T-helper 2 cell treated with Interferon-gamma antibody and Interleukin-4, amounts not matched to agents 100 ng/mL and 5 ng/mL, for 36 hours (primary cell): ENCODE measurements around the gene STRC. TPM values are rescaled to one million over a fixed set of nuclear protein-coding genes. Genes with fewer than 3 reads are reported as not detected.
"Not testable (repeated sequence)": the region's sequence is repeated elsewhere in the genome, so short reads cannot be mapped to it uniquely, and the experiment has no call there.

Experiments used
- intact Hi-C: fragments of 100-400 bp; cut with micrococcal nuclease; formaldehyde crosslinking; loops from one replicate; pipeline ENCODE4 v1.15.1; 2023
- total RNA-seq: library from RNA; stranded (reverse); gene quantifications from 2 replicates; pipeline ENCODE4 v1.2.3, GENCODE V29; 2022

The STRC gene
- total RNA-seq, 1 donor from 2014 or later, result 0.36 TPM

- intact Hi-C loops, result not testable (repeated sequence)
Measured at GRCh38 chr15:43563793-43564192, 54.8 kb downstream of the STRC start.

- intact Hi-C loops, result not testable (repeated sequence)
Measured at GRCh38 chr15:43562753-43563152, 55.8 kb downstream of the STRC start.

DNA sequence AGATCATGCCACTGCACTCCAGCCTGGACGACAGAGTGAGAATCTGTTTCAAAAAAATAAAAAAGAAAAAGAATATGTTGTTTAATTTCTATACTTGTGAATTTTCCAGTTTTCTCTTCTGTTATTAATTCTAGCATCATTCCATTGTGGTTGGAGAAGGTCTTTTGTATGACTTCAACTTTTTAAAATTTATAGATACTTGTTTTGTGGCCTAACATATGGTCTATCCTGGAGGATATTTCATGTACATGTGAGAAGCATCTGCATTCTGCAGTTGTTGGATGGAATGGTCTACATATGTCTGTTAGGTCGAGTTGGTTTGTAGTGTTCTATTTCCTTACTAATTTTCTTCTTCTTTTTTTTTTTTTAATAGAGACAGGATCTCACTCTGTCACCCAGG is 65.6 kb downstream of the STRC start:
- intact Hi-C loops, result no loop called here

DNA sequence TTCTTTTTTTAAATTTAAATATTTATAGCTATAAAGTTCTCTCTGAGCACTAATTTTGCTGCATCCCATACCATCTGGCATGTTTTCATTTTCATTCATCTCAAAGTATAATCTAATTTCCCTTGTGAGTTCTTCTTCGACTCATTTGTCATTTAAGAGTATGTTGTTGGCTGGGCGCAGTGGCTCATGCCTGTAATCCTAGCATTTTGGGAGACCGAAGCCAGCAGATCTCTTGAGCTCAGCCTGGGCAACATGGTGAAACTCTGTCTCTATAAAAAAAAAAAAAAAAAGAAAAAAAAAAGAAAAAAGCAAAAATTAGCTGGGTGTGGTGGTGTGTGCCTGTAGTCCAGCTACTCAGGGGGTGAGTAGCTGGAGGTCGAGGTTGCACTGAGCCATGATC is 66.3 kb downstream of the STRC start:
- intact Hi-C loops, result no loop called here

DNA sequence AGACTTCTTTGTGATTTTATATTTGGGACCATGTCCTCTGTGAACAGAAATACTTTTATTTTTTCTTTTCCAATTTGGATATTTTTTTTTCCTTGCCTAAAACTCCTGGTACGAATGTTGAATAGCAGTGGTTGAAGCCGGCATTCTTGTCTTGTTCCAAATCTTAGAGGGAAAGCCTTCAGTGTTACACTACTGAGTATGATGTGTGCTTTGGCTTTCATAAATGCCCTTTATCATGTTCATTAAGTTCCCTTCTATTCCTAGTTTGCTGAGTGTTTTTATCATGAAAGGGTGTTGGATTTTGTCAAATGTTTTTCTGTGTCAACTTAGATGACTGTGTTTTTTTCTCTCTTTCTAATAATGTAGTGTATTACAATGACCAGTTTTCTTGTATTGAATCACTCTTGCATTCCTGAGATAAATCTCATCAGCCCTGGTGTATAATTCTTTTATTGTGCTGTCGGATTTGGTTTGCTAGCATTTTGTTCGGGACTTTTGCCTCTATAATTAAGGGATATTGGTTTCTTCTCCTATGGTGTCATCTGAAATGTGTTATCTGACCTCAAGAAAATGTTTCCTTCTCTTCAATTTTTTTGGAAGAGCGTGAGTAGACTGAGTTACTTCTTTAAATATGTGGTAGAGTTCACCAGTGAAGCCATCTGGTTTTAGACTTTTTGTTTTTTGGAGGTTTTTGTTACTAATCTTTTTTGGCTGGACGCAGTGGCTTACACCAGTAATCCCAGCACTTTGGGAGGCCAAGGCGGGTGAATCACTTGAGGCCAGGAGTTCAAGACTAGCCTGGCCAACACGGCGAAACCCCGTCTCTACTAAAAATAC is 67.9 kb downstream of the STRC start:
- intact Hi-C loops, result no loop called here

Other genes starting within 250 kb of the STRC start
- 28.0 and 28.2 TPM in 2 replicates for gene ZSCAN29, start 247.8 kb downstream of the STRC start, total RNA-seq
- gene TUBGCP4, start 247.7 kb downstream of the STRC start, total RNA-seq, result 34.4 and 37.0 TPM in 2 replicates
- 39.6 and 42.7 TPM in 2 replicates for gene TP53BP1, start 125.6 kb downstream of the STRC start, total RNA-seq
- gene MAP1A, start 101.2 kb downstream of the STRC start, total RNA-seq, result 12.6 and 12.7 TPM in 2 replicates
- gene PPIP5K1, start 28.6 kb downstream of the STRC start, total RNA-seq, result 46.4 and 55.7 TPM in 2 replicates
- gene CKMT1B, start 24.8 kb downstream of the STRC start, total RNA-seq, result 0.45 TPM in 1 of 2 replicates, not detected in the other
- 6.9 and 7.6 TPM in 2 replicates for gene CATSPER2, start 30.0 kb upstream of the STRC start, total RNA-seq
- gene CKMT1A, start 75.1 kb upstream of the STRC start, total RNA-seq, result 0.30 TPM in 1 of 2 replicates, not detected in the other
- 365 and 372 TPM in 2 replicates for gene PDIA3, start 127.6 kb upstream of the STRC start, total RNA-seq
- 0.64 and 1.4 TPM in 2 replicates for gene ELL3, start 158.2 kb upstream of the STRC start, total RNA-seq
- 683 and 687 TPM in 2 replicates for gene SERF2, start 173.5 kb upstream of the STRC start, total RNA-seq
- 0.16 and 0.23 TPM in 2 replicates for gene SERINC4, start 181.4 kb upstream of the STRC start, total RNA-seq
- gene HYPK, start 181.8 kb upstream of the STRC start, total RNA-seq, result 15.4 and 18.4 TPM in 2 replicates
- 33.7 and 35.2 TPM in 2 replicates for gene MFAP1, start 205.9 kb upstream of the STRC start, total RNA-seq
- 84.3 and 86.1 TPM in 2 replicates for gene WDR76, start 208.2 kb upstream of the STRC start, total RNA-seq